Esophagus muscularis mucosa (tissue), 4 donors: ENCODE data around the gene ST7. TPM values are rescaled to one million over a fixed set of nuclear protein-coding genes. Genes with fewer than 3 reads are reported as not detected.

ENCODE experiments used
- DNase-seq: peaks from one replicate; pipeline ENCODE4 v3.0.0-alpha.2; 2017; ENCODE audit errors: extremely low spot score
- H3K27ac ChIP-seq, 4 donors: fragments of 200-600 bp; sonication (generic); replicated peaks in 1 of 4; 1 replicate in 3 of 4; 2 replicates in 1 of 4; pipeline ENCODE4 v1.5.1; 2016 to 2019; ENCODE audit warnings: mild to moderate bottlenecking in 1 of 4
- H3K27me3 ChIP-seq, 4 donors: fragments of 200-600 bp; sonication (generic); one replicate each; pipeline versions ENCODE4 v1.5.1 to v1.6.0; 2016 to 2019
- H3K36me3 ChIP-seq, 4 donors: fragments of 200-600 bp; sonication (generic); one replicate each; pipeline ENCODE4 v1.5.1; 2016 to 2019
- H3K4me1 ChIP-seq, 4 donors: fragments of 200-600 bp; sonication (generic); one replicate each; pipeline ENCODE4 v1.5.1; 2016 to 2019
- H3K4me3 ChIP-seq, 4 donors: fragments of 200-600 bp; sonication (generic); 1 replicate in 2 of 4; 2 replicates in 2 of 4; pipeline ENCODE4 v1.5.1; 2016 to 2019; ENCODE audit warnings: mild to moderate bottlenecking in 4 of 4, moderate library complexity in 1 of 4
- H3K9me3 ChIP-seq, 4 donors: fragments of 200-600 bp; sonication (generic); 1 replicate in 3 of 4; 2 replicates in 1 of 4; pipeline ENCODE4 v1.5.1; 2016 to 2019
- CTCF ChIP-seq, 3 experiments: fragments of 200-600 bp in 2 of 3; fragments of 450-650 bp in 1 of 3; sonication (generic) in 2 of 3; IDR thresholded peaks; one replicate each; pipeline ENCODE4 v1.5.1; 2017 to 2019; ENCODE audit warnings: antibody characterized with exemption in 3 of 3, mild to moderate bottlenecking in 2 of 3, moderate library complexity in 1 of 3
- EP300 ChIP-seq: sonication (generic); formaldehyde crosslinking; IDR thresholded peaks from one replicate; pipeline ENCODE4 v1.6.1; 2017; ENCODE audit warnings: antibody characterized with exemption
- POLR2A ChIP-seq: fragments of 450-650 bp; IDR thresholded peaks from one replicate; pipeline ENCODE4 v1.6.1; 2017; ENCODE audit warnings: antibody characterized with exemption, moderate library complexity, mild to moderate bottlenecking, low read depth
- POLR2AphosphoS5 ChIP-seq, 2 donors: sonication (generic); formaldehyde crosslinking; IDR thresholded peaks; one replicate each; pipeline ENCODE4 v1.6.1; 2017; ENCODE audit warnings: antibody characterized with exemption in 2 of 2
- WGBS: methylation state at CpG from one replicate; pipeline ENCODE4 v1.1.5; 2018; 5-methylcytosine and 5-hydroxymethylcytosine counted together
- intact Hi-C: fragments of 100-400 bp; cut with DNase I; formaldehyde crosslinking; loops from one replicate; pipeline ENCODE4 v1.15.1; 2023
- total RNA-seq, 4 donors: library from RNA; depleted of rRNA; stranded (reverse); fragments of >200 nt; gene quantifications; one replicate each; pipeline versions ENCODE4 v1.1.0 to v1.2.1, GENCODE V29; 2016

Gene ST7
- total RNA-seq, 4 donors from 2014 or later = 16.9 to 22.0 (median 18.2) TPM

- TF ChIP-seq EP300 (no peak), POLR2A (no peak), CTCF (IDR thresholded peaks at IDR 0.05) (no peak), POLR2AphosphoS5 (IDR thresholded peaks at IDR 0.05) (no peak)
- Histone ChIP-seq H3K4me1 (peaks cover 4 to 7% (median 6%) of the 10 kb centered on the region in 4 donors), H3K27ac (no peak overlapping the region), H3K9me3 (no peaks in the 10 kb centered on the region), H3K27me3 (no peaks in the 10 kb centered on the region), H3K36me3 (no peaks in the 10 kb centered on the region), H3K4me3 (no peak overlapping the region)
- DNase-seq = no peak
- intact Hi-C loops = no loop called here
- 97% methylated on average over 4 of the region's 4 CpGs for whole genome bisulfite sequencing
Measured at GRCh38 chr7:117148971-117149370, 195.7 kb downstream of the ST7 start.

GRCh38 chr7:117149692-117150091 is 196.4 kb downstream of the ST7 start:
- no peaks in the 10 kb centered on the region for H3K27me3 ChIP-seq
- intact Hi-C loops = no loop called here
- WGBS = 66% methylated on average over 3 of the region's 3 CpGs
- no peak overlapping the region for H3K27ac ChIP-seq
- TF ChIP-seq POLR2A (no peak), EP300 (no peak), CTCF (IDR thresholded peaks at IDR 0.05) (no peak), POLR2AphosphoS5 (IDR thresholded peaks at IDR 0.05) (no peak)
- no peaks in the 10 kb centered on the region for H3K9me3 ChIP-seq
- no peaks in the 10 kb centered on the region for H3K36me3 ChIP-seq
- H3K4me3 ChIP-seq = no peak overlapping the region
- H3K4me1 ChIP-seq = peaks cover 4 to 13% (median 7%) of the 10 kb centered on the region in 4 donors
- no peak for DNase-seq

- Histone ChIP-seq H3K4me3 (no peak overlapping the region), H3K9me3 (no peaks in the 10 kb centered on the region), H3K4me1 (peaks cover 10 to 23% (median 10%) of the 10 kb centered on the region in 4 donors), H3K36me3 (no peaks in the 10 kb centered on the region), H3K27me3 (no peaks in the 10 kb centered on the region), H3K27ac (no peak overlapping the region)
- intact Hi-C loops = no loop called here
- 79% methylated on average over 3 of the region's 3 CpGs for WGBS
- no peak for TF ChIP-seq POLR2AphosphoS5 (IDR thresholded peaks at IDR 0.05)
- no peak for TF ChIP-seq POLR2A
- TF ChIP-seq EP300 = no peak
- no peak for DNase-seq
Measured at GRCh38 chr7:117152213-117153007, 199.1 kb downstream of the ST7 start.

GRCh38 chr7:117153016-117153545 is 199.8 kb downstream of the ST7 start:
- Histone ChIP-seq H3K27ac (no peak overlapping the region), H3K4me3 (no peak overlapping the region), H3K4me1 (peaks cover 17 to 29% (median 17%) of the 10 kb centered on the region in 4 donors), H3K27me3 (no peaks in the 10 kb centered on the region), H3K36me3 (no peaks in the 10 kb centered on the region), H3K9me3 (no peaks in the 10 kb centered on the region)
- WGBS = 88% methylated on average over 1 of the region's 1 CpG
- TF ChIP-seq EP300 (no peak), CTCF (IDR thresholded peaks at IDR 0.05) (no peak), POLR2A (no peak), POLR2AphosphoS5 (IDR thresholded peaks at IDR 0.05) (no peak)
- intact Hi-C loops = no loop called here
- no peak for DNase-seq

GRCh38 chr7:117154721-117155120 is 201.4 kb downstream of the ST7 start:
- no peaks in the 10 kb centered on the region for H3K9me3 ChIP-seq
- H3K4me3 ChIP-seq = no peak overlapping the region
- no peaks in the 10 kb centered on the region for H3K27me3 ChIP-seq
- peaks cover 25 to 38% (median 31%) of the 10 kb centered on the region in 4 donors for H3K4me1 ChIP-seq
- H3K27ac ChIP-seq = no peak overlapping the region
- TF ChIP-seq CTCF (IDR thresholded peaks at IDR 0.05) = no peak
- TF ChIP-seq POLR2AphosphoS5 (IDR thresholded peaks at IDR 0.05) = no peak
- TF ChIP-seq POLR2A = no peak
- no peak for TF ChIP-seq EP300
- no peak for DNase-seq
- intact Hi-C loops = no loop called here
- 89% methylated on average over 1 of the region's 1 CpG for WGBS
- no peaks in the 10 kb centered on the region for H3K36me3 ChIP-seq
